Measurements from ENCODE around the gene TMEM207.
"Not testable (repeated sequence)": the region's sequence is repeated elsewhere in the genome, so short reads cannot be mapped to it uniquely, and the experiment has no call there.

The TMEM207 gene

GRCh38 chr3:190486908-190487607 is 37.4 kb upstream of the TMEM207 start:
- H3K27ac ChIP-seq (ENCODE audit: low read length): no peak overlapping the region
- peaks cover 0 to 3% of the 10 kb centered on the region in 2 donors for H3K27me3 ChIP-seq (ENCODE audit: control insufficient read depth in 1 of 2, insufficient read depth in 2 of 2, low read length in 2 of 2)
- no peaks in the 10 kb centered on the region for H3K4me1 ChIP-seq (ENCODE audit: control insufficient read depth, insufficient read depth, low read length)
- H3K36me3 ChIP-seq (ENCODE audit: control insufficient read depth in 2 of 2, insufficient read depth in 2 of 2, low read length in 2 of 2): no peaks in the 10 kb centered on the region
- H3K9me3 ChIP-seq (ENCODE audit: control insufficient read depth in 2 of 2, low read length in 2 of 2): no peaks in the 10 kb centered on the region
- H3K9ac ChIP-seq (ENCODE audit: low read length in 2 of 2): no peak overlapping the region
- no peak overlapping the region for H3K4me3 ChIP-seq (ENCODE audit: low read length in 2 of 2)

- H3K27ac ChIP-seq (ENCODE audit: low read length): no peak overlapping the region
- no peak overlapping the region for H3K4me3 ChIP-seq (ENCODE audit: low read length in 2 of 2)
- H3K4me1 ChIP-seq (ENCODE audit: control insufficient read depth, insufficient read depth, low read length): no peaks in the 10 kb centered on the region
- H3K9me3 ChIP-seq (ENCODE audit: control insufficient read depth in 2 of 2, low read length in 2 of 2): no peaks in the 10 kb centered on the region
- H3K27me3 ChIP-seq (ENCODE audit: control insufficient read depth in 1 of 2, insufficient read depth in 2 of 2, low read length in 2 of 2): peaks cover 0 to 3% of the 10 kb centered on the region in 2 donors
- no peak overlapping the region for H3K9ac ChIP-seq (ENCODE audit: low read length in 2 of 2)
- no peaks in the 10 kb centered on the region for H3K36me3 ChIP-seq (ENCODE audit: control insufficient read depth in 2 of 2, insufficient read depth in 2 of 2, low read length in 2 of 2)
These were observed 36.8 kb upstream of the TMEM207 start for GRCh38 chr3:190486533-190486864.

- no peaks in the 10 kb centered on the region for H3K4me1 ChIP-seq (ENCODE audit: control insufficient read depth, insufficient read depth, low read length)
- H3K4me3 ChIP-seq (ENCODE audit: low read length in 2 of 2): no peak overlapping the region
- no peak overlapping the region for H3K9ac ChIP-seq (ENCODE audit: low read length in 2 of 2)
- H3K9me3 ChIP-seq (ENCODE audit: control insufficient read depth in 2 of 2, low read length in 2 of 2): no peaks in the 10 kb centered on the region
- H3K27ac ChIP-seq (ENCODE audit: low read length): no peak overlapping the region
- H3K36me3 ChIP-seq (ENCODE audit: control insufficient read depth in 2 of 2, insufficient read depth in 2 of 2, low read length in 2 of 2): no peaks in the 10 kb centered on the region
- H3K27me3 ChIP-seq (ENCODE audit: control insufficient read depth in 1 of 2, insufficient read depth in 2 of 2, low read length in 2 of 2): peaks cover 0 to 3% of the 10 kb centered on the region in 2 donors
These were observed 36.3 kb upstream of the TMEM207 start for GRCh38 chr3:190485830-190486532.

- H3K27ac ChIP-seq (ENCODE audit: low read length): no peak overlapping the region
- H3K27me3 ChIP-seq (ENCODE audit: control insufficient read depth in 1 of 2, insufficient read depth in 2 of 2, low read length in 2 of 2): no peaks in the 10 kb centered on the region
- H3K9me3 ChIP-seq (ENCODE audit: control insufficient read depth in 2 of 2, low read length in 2 of 2): no peaks in the 10 kb centered on the region
- no peaks in the 10 kb centered on the region for H3K4me1 ChIP-seq (ENCODE audit: control insufficient read depth, insufficient read depth, low read length)
- H3K4me3 ChIP-seq (ENCODE audit: low read length in 2 of 2): no peak overlapping the region
- H3K36me3 ChIP-seq (ENCODE audit: control insufficient read depth in 2 of 2, insufficient read depth in 2 of 2, low read length in 2 of 2): no peaks in the 10 kb centered on the region
- no peak overlapping the region for H3K9ac ChIP-seq (ENCODE audit: low read length in 2 of 2)
These were observed 32.1 kb upstream of the TMEM207 start for GRCh38 chr3:190481779-190482178.

DNA sequence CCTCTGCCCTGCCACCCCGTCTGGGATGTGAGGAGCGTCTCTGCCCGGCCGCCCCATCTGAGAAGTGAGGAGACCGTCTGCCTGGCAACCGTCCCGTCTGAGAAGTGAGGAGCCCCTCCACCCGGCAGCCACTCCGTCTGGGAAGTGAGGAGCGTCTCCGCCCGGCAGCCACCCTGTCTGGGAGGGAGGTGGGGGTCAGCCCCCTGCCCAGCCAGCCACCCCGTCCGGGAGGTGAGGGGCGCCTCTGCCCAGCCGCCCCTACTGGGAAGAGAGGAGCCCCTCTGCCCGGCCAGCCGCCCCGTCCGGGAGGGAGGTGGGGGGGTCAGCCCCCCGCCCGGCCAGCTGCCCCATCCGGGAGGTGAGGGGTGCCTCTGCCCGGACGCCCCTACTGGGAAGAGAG is 23.6 kb upstream of the TMEM207 start:
- H3K4me3 ChIP-seq (ENCODE audit: low read length in 2 of 2); H3K36me3 ChIP-seq (ENCODE audit: control insufficient read depth in 2 of 2, insufficient read depth in 2 of 2, low read length in 2 of 2); H3K9ac ChIP-seq (ENCODE audit: low read length in 2 of 2); H3K27ac ChIP-seq (ENCODE audit: low read length); H3K9me3 ChIP-seq (ENCODE audit: control insufficient read depth in 2 of 2, low read length in 2 of 2); H3K27me3 ChIP-seq (ENCODE audit: control insufficient read depth in 1 of 2, insufficient read depth in 2 of 2, low read length in 2 of 2); H3K4me1 ChIP-seq (ENCODE audit: control insufficient read depth, insufficient read depth, low read length): not testable (repeated sequence)

DNA sequence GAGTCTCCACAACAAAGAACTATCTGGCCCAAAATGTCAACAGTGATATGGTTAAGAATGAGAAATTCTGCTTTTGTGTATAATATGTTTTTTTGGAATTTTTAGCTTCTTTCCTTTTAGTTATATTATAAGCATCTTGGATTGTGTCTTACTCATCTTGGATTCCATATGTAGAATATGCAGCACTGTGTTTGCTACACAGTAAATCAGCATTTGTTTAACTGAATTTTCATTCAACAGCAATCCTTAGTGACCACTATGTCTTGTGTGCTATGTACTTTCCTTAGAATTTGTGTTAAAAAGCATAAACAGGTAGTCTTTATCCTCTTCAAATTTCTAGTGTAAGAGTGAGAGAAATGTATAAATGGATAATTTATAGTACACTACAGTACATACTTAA is 18.2 kb upstream of the TMEM207 start:
- H3K4me3 ChIP-seq (ENCODE audit: low read length in 2 of 2): no peak overlapping the region
- no peaks in the 10 kb centered on the region for H3K9me3 ChIP-seq (ENCODE audit: control insufficient read depth in 2 of 2, low read length in 2 of 2)
- no peak overlapping the region for H3K27ac ChIP-seq (ENCODE audit: low read length)
- H3K9ac ChIP-seq (ENCODE audit: low read length in 2 of 2): no peak overlapping the region
- no peaks in the 10 kb centered on the region for H3K36me3 ChIP-seq (ENCODE audit: control insufficient read depth in 2 of 2, insufficient read depth in 2 of 2, low read length in 2 of 2)
- no peaks in the 10 kb centered on the region for H3K4me1 ChIP-seq (ENCODE audit: control insufficient read depth, insufficient read depth, low read length)
- no peaks in the 10 kb centered on the region for H3K27me3 ChIP-seq (ENCODE audit: control insufficient read depth in 1 of 2, insufficient read depth in 2 of 2, low read length in 2 of 2)

- Histone ChIP-seq H3K4me1 (ENCODE audit: control insufficient read depth, insufficient read depth, low read length) (no peaks in the 10 kb centered on the region), H3K9me3 (ENCODE audit: control insufficient read depth in 2 of 2, low read length in 2 of 2) (no peaks in the 10 kb centered on the region), H3K9ac (ENCODE audit: low read length in 2 of 2) (no peak overlapping the region)
These were observed 8.3 kb upstream of the TMEM207 start for GRCh38 chr3:190458040-190458439.

DNA sequence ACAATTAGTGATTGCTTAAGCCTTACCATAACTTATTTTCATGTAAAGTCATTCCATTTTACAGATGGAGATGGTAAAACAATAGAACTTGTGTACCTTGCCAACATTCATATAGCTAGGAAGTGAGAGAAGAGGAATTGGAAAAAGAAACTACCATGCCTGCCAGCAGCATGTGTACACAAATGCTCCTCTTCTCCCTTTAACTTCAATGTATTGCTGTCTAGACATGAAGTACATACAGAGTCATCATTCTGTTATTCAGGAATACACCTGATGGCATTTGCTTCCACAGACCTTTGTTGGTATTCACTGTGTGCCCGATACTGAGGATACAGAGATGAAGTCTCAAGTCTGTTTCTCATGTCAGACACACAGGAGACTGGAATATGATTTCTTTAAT is 7.1 kb upstream of the TMEM207 start:
- Histone ChIP-seq H3K9ac (ENCODE audit: low read length in 2 of 2) (no peak overlapping the region), H3K27ac (ENCODE audit: low read length) (no peak overlapping the region), H3K4me1 (ENCODE audit: control insufficient read depth, insufficient read depth, low read length) (no peaks in the 10 kb centered on the region), H3K9me3 (ENCODE audit: control insufficient read depth in 2 of 2, low read length in 2 of 2) (no peaks in the 10 kb centered on the region), H3K4me3 (ENCODE audit: low read length in 2 of 2) (no peak overlapping the region), H3K36me3 (ENCODE audit: control insufficient read depth in 2 of 2, insufficient read depth in 2 of 2, low read length in 2 of 2) (no peaks in the 10 kb centered on the region), H3K27me3 (ENCODE audit: control insufficient read depth in 1 of 2, insufficient read depth in 2 of 2, low read length in 2 of 2) (no peaks in the 10 kb centered on the region)

More at GRCh38 chr3:190458040-190458439, 8.3 kb upstream of the TMEM207 start:
- no peak overlapping the region for H3K4me3 ChIP-seq (ENCODE audit: low read length in 2 of 2)
- no peak overlapping the region for H3K27ac ChIP-seq (ENCODE audit: low read length)
- no peaks in the 10 kb centered on the region for H3K27me3 ChIP-seq (ENCODE audit: control insufficient read depth in 1 of 2, insufficient read depth in 2 of 2, low read length in 2 of 2)
- no peaks in the 10 kb centered on the region for H3K36me3 ChIP-seq (ENCODE audit: control insufficient read depth in 2 of 2, insufficient read depth in 2 of 2, low read length in 2 of 2)

- Histone ChIP-seq H3K27ac (ENCODE audit: low read length) (no peak overlapping the region), H3K9ac (ENCODE audit: low read length in 2 of 2) (no peak overlapping the region), H3K4me3 (ENCODE audit: low read length in 2 of 2) (no peak overlapping the region), H3K36me3 (ENCODE audit: control insufficient read depth in 2 of 2, insufficient read depth in 2 of 2, low read length in 2 of 2) (no peaks in the 10 kb centered on the region), H3K9me3 (ENCODE audit: control insufficient read depth in 2 of 2, low read length in 2 of 2) (no peaks in the 10 kb centered on the region), H3K4me1 (ENCODE audit: control insufficient read depth, insufficient read depth, low read length) (no peaks in the 10 kb centered on the region), H3K27me3 (ENCODE audit: control insufficient read depth in 1 of 2, insufficient read depth in 2 of 2, low read length in 2 of 2) (no peaks in the 10 kb centered on the region)
These were observed 6.1 kb upstream of the TMEM207 start for GRCh38 chr3:190455828-190456227.

GRCh38 chr3:190448256-190448655 is 1.4 kb downstream of the TMEM207 start:
- Histone ChIP-seq H3K27ac (ENCODE audit: low read length) (no peak overlapping the region), H3K27me3 (ENCODE audit: control insufficient read depth in 1 of 2, insufficient read depth in 2 of 2, low read length in 2 of 2) (no peaks in the 10 kb centered on the region), H3K9me3 (ENCODE audit: control insufficient read depth in 2 of 2, low read length in 2 of 2) (no peaks in the 10 kb centered on the region), H3K36me3 (ENCODE audit: control insufficient read depth in 2 of 2, insufficient read depth in 2 of 2, low read length in 2 of 2) (no peaks in the 10 kb centered on the region), H3K4me1 (ENCODE audit: control insufficient read depth, insufficient read depth, low read length) (no peaks in the 10 kb centered on the region), H3K4me3 (ENCODE audit: low read length in 2 of 2) (no peak overlapping the region), H3K9ac (ENCODE audit: low read length in 2 of 2) (no peak overlapping the region)

- H3K4me3 ChIP-seq (ENCODE audit: low read length in 2 of 2): no peak overlapping the region
- H3K27me3 ChIP-seq (ENCODE audit: control insufficient read depth in 1 of 2, insufficient read depth in 2 of 2, low read length in 2 of 2): no peaks in the 10 kb centered on the region
- no peaks in the 10 kb centered on the region for H3K9me3 ChIP-seq (ENCODE audit: control insufficient read depth in 2 of 2, low read length in 2 of 2)
- H3K36me3 ChIP-seq (ENCODE audit: control insufficient read depth in 2 of 2, insufficient read depth in 2 of 2, low read length in 2 of 2): no peaks in the 10 kb centered on the region
- H3K9ac ChIP-seq (ENCODE audit: low read length in 2 of 2): no peak overlapping the region
- H3K27ac ChIP-seq (ENCODE audit: low read length): no peak overlapping the region
- H3K4me1 ChIP-seq (ENCODE audit: control insufficient read depth, insufficient read depth, low read length): no peaks in the 10 kb centered on the region
These were observed 3.0 kb downstream of the TMEM207 start for GRCh38 chr3:190446573-190447279.
